HG02763 (cell line): ENCODE measurements around the gene PRPS1.
A peak's percentile ranks its signal among the peaks of the same experiment; 100 is the strongest.
"Not testable (repeated sequence)": the region's sequence is repeated elsewhere in the genome, so short reads cannot be mapped to it uniquely, and the experiment has no call there.

Source experiments
- ATAC-seq: cut with Tn5 transposase; IDR thresholded peaks from one replicate; pipeline ENCODE4 v1.9.1; 2021; ENCODE audit warnings: mild to moderate bottlenecking, moderate library complexity; ENCODE audit not compliant: unreplicated experiment

PRPS1 gene

DNA sequence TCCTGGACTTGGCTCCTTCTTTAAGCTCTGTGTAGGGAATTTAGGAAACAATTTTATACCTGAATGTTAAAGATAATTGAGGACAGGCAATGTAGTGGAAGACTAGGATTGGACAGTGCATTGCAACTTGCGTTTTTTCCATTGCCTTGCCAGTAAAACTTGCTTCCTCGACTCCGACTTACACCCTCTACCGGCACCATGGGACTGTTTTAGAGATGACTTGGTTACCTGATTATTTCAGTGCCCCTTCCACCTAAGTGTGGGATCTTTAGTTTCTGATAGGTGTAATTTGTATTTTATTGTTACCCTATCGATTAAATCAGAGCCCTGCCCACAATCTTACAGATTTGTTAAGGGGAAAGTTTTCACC lies 1.2 kb downstream of the PRPS1 start:
- no peak for ATAC-seq

DNA sequence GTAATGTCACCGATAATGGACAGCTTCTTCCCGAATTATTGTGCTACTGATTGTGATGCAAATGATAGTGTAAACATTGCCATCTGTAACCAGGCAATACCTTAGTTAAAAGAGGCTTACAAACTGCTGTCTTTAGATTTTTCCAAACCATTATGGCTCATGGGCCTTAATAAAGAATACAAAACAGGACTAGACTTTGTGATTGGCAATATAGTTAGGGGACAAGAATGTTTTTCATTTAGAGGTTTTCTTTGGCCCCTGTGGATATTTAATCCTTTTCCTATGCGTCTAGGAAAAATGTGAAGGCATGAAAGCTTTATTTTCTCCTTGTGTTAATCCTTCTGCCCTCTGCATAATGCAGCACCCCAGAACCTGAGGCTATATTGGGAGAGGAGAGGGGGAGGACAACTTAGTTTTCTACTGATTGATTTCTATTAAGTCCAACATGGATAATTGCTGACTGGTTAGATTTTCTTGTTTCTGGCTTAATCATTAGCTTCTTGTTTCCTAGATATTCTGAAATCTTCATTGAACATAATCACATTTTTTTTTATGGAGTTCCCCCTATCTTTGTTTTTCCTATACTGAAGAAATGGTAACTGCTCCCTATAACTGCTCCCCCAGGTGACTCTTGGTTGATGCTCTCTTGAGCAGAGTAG lies 1.9 kb downstream of the PRPS1 start:
- no peak for ATAC-seq

- ATAC-seq = no peak
Observed at GRCh38 chrX:107632346-107632745, 4.0 kb downstream of the PRPS1 start.

DNA sequence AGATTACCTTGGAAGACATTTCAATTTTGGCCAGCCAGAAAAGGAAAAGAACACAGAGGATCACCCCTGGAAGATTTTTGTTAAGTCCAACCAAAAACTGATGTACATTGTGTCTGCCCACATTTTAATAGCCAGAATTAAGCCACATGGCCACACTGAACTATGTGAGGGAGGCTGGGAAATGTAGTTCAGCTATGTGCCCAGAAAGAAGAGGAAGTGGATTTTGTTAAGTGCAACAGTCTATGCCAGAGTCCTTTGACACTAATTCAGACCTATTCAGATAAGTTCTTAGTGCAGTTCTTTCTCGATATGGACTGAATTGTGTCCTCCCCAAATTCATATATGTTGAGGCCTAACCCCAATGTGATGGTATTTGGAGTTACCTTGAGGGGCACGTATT lies 18.4 kb downstream of the PRPS1 start:
- ATAC-seq = no peak

DNA sequence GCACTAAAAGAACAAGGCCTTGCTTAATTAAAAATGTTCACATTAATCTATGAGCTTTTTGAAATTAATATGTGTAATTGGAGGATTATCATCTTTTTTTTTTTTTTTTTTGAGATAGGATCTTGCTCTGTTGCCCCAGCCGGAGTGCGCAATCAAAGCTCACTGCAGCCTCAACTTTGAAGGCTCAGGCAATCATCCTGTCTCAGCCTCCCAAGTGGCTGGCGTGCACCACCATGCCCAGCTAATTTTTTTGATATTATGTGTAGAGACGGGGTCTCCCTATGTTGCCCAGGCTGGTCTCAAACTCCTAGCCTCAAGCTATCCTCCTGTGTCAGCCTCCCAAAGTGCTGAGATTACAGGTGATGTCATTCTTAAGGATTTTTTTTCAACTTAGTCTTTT lies 20.0 kb downstream of the PRPS1 start:
- no peak for ATAC-seq

GRCh38 chrX:107654566-107654871 lies 26.2 kb downstream of the PRPS1 start:
- ATAC-seq = no peak

- peak; percentile 67 for ATAC-seq
Observed at GRCh38 chrX:107654872-107655761, 26.8 kb downstream of the PRPS1 start.

DNA sequence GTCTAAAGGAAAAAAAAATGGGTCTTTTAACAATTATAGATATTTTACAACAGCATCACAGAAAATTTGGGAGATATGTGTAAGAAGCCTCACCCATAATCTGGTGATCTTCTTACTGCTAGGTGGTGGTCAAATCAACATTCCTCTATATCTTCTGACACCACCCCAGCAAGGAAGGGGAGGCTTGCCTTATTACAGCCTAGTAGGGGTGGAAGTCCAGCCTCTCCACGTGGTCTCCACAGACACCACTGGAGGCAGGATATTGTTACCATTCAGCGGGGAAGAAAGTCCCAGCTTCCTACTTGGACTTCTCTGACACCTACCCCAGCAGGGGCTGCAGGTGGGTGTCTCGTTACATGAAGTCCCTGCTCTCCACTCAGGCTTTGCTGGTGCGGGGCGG lies 28.7 kb downstream of the PRPS1 start:
- no peak for ATAC-seq

DNA sequence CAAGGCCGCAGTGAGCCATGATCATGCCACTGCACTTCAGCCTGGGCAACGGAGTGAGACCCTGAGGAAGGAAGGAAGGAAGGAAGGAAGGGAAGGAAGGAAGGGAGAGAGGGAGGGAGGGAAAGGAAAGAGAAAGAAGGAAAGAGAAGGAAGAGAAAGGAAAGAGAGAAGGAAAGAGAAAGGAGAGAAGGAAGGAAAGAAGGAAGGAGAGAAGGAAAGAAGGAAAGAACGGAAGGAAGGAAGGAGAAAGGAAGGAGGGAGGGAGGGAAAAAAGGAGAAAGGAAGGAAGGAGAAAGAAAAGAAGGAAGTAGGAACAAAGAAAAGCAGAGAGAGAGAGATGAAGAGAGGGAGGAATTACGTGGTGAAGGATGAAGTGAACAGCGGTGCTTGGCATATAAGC lies 30.4 kb downstream of the PRPS1 start:
- no peak for ATAC-seq

DNA sequence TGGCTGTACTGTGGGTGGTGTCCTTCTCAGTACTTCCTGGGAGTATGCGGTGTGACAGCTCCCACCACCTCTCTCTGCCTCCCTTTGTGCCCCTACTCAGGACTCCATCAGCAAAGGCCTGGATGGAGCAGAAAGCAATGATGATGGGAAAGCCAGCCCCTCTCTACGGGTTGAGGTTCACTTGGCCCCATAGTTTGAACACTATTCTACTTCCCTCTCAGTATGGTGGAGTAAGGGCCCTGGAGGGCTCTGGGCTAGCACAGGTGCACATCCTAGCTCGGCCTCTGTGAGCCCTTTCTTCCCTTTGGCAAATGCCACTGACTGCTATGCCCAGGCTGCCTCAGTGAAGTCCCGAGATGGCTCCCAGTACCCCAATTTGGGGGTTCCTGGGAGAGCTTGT lies 31.0 kb downstream of the PRPS1 start:
- no peak for ATAC-seq

DNA sequence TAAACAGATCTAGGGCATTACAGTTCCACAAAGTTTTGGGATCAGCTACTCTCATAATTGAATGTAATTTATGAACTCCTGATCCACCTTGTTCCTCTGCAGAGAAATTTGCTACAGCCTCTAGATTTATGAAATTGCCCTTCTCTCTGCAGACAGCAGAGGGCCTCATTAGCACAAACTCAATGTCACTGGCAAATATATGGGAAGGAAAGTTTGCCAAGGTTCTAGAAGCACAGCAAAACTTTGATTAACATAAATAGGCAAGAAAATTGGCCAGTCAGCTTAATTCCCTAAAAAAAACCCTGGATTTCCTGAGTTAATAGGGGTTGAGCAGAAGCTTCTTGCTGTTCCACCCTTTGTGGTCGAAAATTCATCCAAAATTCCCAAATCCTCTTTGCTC lies 31.5 kb downstream of the PRPS1 start:
- ATAC-seq = no peak

DNA sequence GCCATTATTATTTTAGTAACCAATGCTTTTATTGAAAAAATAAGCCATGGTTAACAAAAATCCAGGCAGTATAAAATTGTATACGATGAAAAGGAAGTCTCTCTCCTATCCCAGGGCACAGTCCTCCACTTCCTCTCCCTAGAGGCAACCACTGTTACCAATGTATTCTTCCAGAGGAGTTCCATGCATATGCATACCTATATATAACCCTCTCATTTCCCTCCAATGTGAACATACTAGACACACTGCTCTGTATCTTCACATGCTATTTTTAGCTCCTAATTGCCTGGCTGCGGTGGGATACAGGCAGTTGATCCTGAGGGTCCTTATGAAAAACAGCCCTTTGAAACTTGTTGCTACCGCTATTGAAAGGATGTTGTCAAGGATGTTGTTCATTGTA lies 33.8 kb downstream of the PRPS1 start:
- no peak for ATAC-seq

GRCh38 chrX:107662824-107663223 lies 34.5 kb downstream of the PRPS1 start:
- ATAC-seq = no peak

DNA sequence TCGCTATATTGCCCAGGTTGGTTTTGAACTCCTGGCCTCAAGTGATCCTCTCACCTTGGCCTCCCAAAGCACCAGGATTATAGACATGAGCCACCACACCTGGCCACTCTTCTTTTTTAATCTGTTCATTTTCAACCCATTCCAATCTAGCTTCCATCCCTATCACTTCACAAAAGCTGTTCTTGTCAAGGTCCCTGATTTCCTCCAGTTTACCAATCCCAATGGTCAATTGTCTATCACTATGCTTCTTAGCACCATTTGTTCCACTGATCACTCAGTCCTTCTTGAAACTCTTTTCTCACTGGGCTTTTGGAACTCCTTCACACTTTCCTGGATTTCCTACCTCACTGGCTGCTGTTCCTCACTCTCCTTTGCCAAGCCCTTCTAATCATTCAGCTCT lies 38.6 kb downstream of the PRPS1 start:
- no peak for ATAC-seq

- ATAC-seq = no peak
Observed at GRCh38 chrX:107667426-107667825, 39.1 kb downstream of the PRPS1 start.

DNA sequence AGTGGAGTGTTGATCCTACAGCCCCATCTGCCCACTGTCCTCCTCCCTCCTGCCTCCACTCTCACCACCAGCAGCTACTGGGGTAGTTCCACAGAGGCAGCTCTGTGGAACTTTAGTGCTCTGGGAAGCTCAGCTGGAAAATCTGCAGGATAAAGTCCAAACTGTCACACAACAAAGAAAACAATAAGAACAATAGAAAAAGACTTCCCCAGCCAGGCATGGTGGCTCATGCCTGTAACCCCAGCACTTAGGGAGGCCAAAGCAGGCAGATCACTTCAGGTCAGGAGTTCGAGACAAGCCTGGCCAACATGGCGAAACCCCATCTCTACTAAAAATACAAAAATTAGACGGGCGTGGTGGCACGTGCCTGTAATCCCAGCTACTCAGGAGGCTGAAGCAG lies 40.4 kb downstream of the PRPS1 start:
- ATAC-seq = not testable (repeated sequence)

- no peak for ATAC-seq
Observed at GRCh38 chrX:107669261-107669660, 41.0 kb downstream of the PRPS1 start.

- ATAC-seq = no peak
Observed at GRCh38 chrX:107669885-107670628, 41.7 kb downstream of the PRPS1 start.

- ATAC-seq = not testable (repeated sequence)
Observed at GRCh38 chrX:107671256-107671655, 42.9 kb downstream of the PRPS1 start.

- no peak for ATAC-seq
Observed at GRCh38 chrX:107672955-107673378, 44.7 kb downstream of the PRPS1 start.

GRCh38 chrX:107673431-107673830 lies 45.1 kb downstream of the PRPS1 start:
- ATAC-seq = no peak

DNA sequence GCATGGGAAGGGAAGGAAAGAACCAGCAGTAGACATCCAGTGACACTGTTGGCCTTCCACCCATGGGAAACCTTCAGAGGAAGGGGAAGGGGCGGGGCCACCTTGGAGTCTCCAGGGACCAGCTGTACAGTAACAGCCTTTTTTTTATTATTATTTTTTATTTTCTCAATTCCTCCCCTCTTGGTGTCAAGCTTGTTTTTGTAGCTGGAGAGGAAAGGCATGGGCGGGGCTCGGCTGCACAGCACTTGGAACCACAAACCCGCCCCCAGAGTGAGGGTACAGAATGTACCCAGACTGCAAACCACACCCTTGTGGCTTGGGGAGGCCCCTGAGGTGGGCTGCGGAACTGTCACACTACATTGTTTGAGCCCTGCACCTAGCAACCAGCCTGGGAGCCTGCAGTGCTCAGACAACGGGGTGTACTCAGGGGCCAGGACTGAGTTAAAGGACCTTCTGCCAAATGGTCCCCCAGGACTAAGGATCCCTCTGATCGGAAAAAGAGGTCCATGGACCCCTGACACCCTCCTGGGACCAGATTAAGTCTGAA lies 45.7 kb downstream of the PRPS1 start:
- ATAC-seq = peak; percentile 89
